ES-I3 (cell line): ENCODE data around the gene ITCH.
"Not testable (repeated sequence)": the region's sequence is repeated elsewhere in the genome, so short reads cannot be mapped to it uniquely, and the experiment has no call there.

Source experiments
- H3K36me3 ChIP-seq: 2 replicates; pipeline ENCODE4 v1.6.1; 2013; ENCODE audit warnings: mild to moderate bottlenecking, low read length, control low read depth, moderate library complexity; ENCODE audit not compliant: insufficient read depth
- H3K4me1 ChIP-seq: 2 replicates; pipeline ENCODE4 v1.6.1; 2013; ENCODE audit warnings: mild to moderate bottlenecking, control low read depth, low read length; ENCODE audit not compliant: insufficient read depth
- H3K9ac ChIP-seq: 2 replicates; pipeline ENCODE4 v1.6.1; 2013; ENCODE audit warnings: low read depth, mild to moderate bottlenecking, low read length, moderate library complexity
- H3K9me3 ChIP-seq: 2 replicates; pipeline ENCODE4 v1.6.1; 2013; ENCODE audit warnings: mild to moderate bottlenecking, low read length, moderate library complexity; ENCODE audit not compliant: control insufficient read depth, insufficient read depth

ITCH gene

DNA sequence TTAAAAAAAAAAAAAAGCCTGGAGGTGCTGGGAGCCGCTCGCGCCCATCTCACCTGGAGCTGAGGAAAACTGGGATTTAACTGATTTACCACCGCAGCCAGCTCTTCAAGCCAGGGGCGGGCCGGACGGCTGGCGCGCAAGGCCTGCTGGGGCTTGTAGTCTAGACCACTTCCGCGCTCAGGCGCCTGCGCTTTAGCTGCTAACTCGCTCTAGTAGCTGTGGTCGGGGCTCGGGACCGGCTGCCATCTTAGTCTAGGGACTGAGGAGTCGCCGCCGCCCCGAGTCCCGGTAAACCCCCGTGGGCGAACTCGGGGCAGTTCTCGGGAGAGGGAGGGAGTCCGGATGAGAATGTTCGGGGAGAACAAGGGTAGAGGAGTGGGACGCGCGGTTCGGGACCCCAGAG lies at the start of gene ITCH:
Gene ITCH, plus strand, starts transcription at position 212 of the 403 bp plus-strand sequence. CDS start 30,539 bp downstream, outside the sequence.
- peak within 1 kb of the TSS; percentile 86 for H3K9ac ChIP-seq
- H3K36me3 ChIP-seq = no peaks in the 10 kb centered on the region
- H3K4me1 ChIP-seq = peaks cover 11% of the 10 kb centered on the region; the same call in 1 of the 2 replicates
- H3K9me3 ChIP-seq = no peaks in the 10 kb centered on the region

DNA sequence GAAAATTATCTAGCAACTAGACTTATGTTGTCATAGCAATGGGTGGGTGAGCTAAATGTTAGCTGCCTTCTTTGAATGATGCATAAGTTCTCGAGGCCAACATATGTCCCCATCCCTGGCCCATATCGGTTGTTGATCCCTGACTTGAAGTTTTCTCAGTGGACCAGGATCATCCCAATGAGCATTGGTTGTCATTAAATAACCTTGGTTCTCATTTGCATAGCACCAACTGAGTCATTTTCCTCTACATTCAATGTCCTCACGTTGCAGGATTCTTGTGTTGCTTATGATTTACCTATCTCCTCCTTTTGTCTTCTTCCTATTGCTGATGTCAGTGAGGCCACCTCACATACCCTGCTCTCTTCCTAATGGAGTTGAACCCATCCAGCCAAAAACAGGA lies 47.8 kb upstream of the ITCH start:
- Histone ChIP-seq H3K36me3 (no peaks in the 10 kb centered on the region), H3K9ac (no peak overlapping the region), H3K4me1 (peaks cover 15% of the 10 kb centered on the region)

DNA sequence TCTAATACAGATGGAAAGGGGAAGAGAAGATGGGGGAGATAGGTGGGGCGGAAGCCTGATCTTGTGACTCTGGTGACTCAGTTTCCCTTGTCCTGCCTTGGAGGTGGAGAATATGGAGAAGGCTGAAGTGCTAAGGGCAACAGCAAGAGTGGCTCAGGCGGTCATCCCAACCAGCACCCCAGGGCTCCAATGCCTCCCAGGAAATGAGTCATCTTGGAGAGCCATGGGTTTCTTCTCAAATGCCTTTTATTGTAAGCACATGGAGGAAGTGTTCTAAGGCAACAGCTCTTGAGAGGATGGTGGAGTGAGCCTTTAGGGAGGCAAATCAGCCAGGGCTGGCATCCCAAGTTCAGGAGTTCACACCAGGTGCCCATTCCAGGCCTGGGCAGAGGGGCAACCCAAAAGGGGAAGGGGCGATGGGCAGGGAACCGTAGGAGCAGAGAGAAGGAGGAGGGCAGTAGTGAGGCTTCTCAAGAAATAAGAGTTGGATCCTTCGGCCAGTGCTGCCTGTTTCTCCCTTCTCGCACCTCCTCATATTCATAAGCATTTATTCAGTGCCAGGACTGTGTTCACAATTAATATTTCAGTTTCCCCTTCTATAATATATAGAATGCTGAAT lies 46.8 kb upstream of the ITCH start:
- no peaks in the 10 kb centered on the region for H3K36me3 ChIP-seq
- H3K9ac ChIP-seq = no peak overlapping the region
- H3K4me1 ChIP-seq = peaks cover 15% of the 10 kb centered on the region
- no peaks in the 10 kb centered on the region for H3K9me3 ChIP-seq

More for the DNA sequence above, 47.8 kb upstream of the ITCH start:
- no peaks in the 10 kb centered on the region for H3K9me3 ChIP-seq

DNA sequence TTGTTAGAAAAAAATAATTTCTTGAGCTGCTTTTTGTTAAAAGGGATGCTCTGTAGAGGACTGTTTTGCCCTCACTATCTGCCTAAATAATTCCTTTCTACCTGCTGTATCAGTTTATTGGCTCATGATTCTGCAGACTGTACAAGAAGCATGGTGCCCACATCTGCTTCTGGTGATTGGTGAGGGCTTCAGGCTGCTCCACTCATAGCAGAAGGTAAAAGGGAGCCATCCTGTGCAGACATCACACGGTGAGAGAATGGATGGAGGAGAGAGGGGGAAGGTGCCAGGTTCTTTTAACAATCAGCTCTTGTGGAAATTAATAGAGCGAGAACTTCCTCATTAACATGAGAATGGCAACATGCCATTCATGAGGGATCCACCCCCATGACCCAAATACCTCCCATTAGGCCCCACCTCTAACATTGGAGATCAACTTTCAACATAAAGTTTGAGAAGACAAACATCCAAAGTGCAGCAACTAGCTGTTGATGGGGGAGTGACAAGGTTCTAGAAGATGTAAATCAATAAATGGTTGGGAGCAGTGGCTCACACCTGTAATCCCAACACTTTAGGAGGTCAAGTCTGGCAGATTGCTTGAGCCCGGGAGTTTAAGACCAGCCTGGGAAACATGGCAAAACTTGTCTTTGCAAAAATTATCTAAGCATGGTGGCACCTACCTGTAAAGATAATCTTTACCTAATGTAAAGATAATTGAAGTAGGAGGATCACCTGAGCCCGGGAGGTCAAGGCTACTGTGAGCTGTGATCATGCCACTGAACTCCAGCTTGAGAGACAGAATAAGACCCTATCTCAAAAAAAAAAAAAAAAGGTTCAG lies 44.2 kb upstream of the ITCH start:
- Histone ChIP-seq H3K36me3 (no peaks in the 10 kb centered on the region), H3K9ac (no peak overlapping the region; the same call in 1 of the 2 replicates), H3K9me3 (no peaks in the 10 kb centered on the region), H3K4me1 (peaks cover 28% of the 10 kb centered on the region)

DNA sequence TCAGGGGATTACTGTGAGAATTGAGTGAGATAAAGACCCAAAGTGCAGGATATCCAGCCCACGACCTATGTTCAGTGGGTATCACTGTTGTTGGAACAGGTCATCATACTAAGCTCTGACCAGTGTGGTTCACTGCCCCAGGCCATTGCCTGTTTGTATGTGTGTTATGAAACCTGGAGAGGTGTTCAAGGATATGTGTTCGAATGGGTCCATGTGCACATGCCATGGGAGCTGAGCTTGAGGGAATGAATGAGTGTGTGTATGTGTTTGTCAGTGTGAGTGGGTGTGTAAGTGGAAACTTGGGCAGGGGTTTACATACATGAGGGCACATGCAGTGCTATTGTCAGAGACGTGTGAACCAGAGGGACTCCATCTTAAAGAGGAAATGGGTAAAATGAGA lies 42.2 kb upstream of the ITCH start:
- Histone ChIP-seq H3K9ac (no peak overlapping the region), H3K36me3 (no peaks in the 10 kb centered on the region), H3K4me1 (peaks cover 33% of the 10 kb centered on the region), H3K9me3 (no peaks in the 10 kb centered on the region)

DNA sequence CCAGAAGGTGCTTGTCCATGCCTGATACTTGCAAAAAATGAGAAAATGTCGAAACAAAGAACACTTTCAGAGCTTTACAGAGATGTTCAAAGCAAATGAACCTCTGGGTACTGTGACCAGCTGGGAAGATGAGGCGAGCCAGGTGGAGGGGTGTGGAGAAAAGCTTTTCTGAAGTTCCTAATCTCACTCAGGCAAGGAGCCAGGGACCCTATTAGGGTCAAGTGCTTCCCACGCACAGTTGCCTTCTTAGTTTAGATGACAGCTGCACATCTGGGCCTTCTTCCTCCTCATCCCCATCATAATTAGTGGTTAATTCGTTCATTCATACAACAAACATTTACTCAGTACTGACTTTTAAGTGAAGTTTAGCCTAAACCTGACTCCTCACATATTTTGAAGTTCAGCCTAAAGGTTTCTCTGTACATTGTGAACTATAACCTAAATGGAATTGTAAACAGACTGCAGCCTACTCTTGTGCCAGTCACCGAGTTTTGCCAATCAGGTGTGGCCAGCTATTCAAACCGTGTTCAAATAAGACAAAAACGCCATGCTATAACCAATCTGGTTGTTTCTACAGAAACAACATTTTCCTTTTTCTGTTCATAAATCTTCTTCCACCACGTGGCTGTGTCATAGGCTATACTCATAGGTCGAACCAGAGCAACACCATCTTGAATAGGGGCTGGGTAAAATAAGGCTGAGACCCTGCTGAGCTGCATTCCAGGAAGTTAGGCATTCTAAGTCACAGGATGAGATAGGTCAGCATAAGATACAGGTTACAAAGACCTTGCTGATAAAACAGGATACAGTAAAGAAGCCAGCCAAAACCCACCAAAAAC lies 40.6 kb upstream of the ITCH start:
- H3K36me3 ChIP-seq = no peaks in the 10 kb centered on the region
- H3K9ac ChIP-seq = no peak overlapping the region
- H3K9me3 ChIP-seq = no peaks in the 10 kb centered on the region
- peaks cover 33% of the 10 kb centered on the region for H3K4me1 ChIP-seq

DNA sequence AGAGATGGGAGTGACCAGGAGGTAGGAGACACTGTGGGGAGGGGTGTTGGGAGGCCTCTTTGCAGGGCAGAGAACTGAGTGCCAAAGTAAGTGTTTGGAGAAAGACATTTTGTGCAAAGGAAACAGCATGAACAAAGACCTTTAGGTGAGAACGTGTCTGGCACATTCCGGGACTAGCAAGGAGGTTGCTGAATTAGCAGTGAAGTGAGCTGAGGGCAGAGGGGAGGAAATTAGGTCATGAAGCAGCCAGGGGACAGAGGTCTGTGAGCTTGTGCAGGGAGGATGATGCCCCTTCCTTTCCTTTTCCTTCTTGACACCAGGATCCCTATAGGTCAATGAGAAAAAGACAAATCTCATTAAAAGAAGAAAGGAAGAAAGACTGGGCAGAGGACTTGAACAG lies 38.5 kb upstream of the ITCH start:
- Histone ChIP-seq H3K36me3 (no peaks in the 10 kb centered on the region), H3K9ac (no peak overlapping the region), H3K9me3 (no peaks in the 10 kb centered on the region), H3K4me1 (peaks cover 23% of the 10 kb centered on the region; the same call in 1 of the 2 replicates)

DNA sequence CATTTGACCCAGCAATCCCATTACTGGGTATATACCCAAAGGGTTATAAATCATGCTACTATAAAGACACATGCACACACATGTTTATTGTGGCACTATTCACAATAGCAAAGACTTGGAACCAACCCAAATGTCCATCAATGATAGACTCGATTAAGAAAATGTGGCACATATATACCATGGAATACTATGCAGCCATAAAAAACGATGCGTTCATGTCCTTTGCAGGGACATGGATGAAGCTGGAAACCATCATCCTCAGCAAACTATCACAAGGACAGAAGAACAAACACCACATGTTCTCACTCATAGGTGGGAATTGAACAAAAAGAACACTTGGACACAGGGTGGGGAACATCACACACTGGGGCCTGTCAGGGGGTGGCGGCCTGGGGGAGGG lies 34.9 kb upstream of the ITCH start:
- H3K4me1 ChIP-seq, H3K36me3 ChIP-seq, H3K9ac ChIP-seq, H3K9me3 ChIP-seq: not testable (repeated sequence)

DNA sequence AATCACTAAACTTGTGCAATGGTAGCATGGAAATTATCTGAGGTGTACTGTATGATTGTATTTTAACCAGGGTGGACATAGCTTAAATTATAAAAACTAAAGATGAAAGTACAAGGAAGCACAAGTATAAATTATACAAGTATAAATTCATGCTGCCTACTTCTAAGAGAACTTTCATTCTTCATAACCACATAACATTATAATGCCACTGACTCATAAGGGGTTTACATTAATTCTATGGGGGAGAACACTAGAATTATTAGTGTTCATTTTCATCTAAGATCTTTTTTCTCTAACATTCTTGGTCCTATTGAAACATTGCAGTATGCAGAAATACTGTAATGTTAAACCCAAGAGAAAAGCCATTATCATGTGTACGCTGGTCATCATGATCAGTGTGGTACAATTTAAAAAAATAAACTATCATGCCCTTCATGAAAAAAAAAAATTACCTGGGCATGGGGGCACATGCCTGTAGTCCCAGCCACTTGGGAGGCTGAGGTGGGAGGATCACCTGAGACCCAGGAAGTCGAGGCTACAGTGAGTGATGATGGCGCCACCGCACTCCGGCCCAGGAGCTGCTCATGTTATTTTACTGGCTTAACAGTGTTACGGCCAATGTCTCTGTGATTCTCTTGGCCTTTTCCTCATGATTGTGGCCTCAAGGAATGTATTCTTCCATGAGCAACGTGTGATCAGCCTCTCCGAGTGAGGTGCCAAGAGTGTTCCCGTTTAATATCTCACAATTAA lies 34.0 kb upstream of the ITCH start:
- no peaks in the 10 kb centered on the region for H3K9me3 ChIP-seq
- peaks cover 5% of the 10 kb centered on the region; the same call in 1 of the 2 replicates for H3K4me1 ChIP-seq
- H3K36me3 ChIP-seq = no peaks in the 10 kb centered on the region
- H3K9ac ChIP-seq = no peak overlapping the region

DNA sequence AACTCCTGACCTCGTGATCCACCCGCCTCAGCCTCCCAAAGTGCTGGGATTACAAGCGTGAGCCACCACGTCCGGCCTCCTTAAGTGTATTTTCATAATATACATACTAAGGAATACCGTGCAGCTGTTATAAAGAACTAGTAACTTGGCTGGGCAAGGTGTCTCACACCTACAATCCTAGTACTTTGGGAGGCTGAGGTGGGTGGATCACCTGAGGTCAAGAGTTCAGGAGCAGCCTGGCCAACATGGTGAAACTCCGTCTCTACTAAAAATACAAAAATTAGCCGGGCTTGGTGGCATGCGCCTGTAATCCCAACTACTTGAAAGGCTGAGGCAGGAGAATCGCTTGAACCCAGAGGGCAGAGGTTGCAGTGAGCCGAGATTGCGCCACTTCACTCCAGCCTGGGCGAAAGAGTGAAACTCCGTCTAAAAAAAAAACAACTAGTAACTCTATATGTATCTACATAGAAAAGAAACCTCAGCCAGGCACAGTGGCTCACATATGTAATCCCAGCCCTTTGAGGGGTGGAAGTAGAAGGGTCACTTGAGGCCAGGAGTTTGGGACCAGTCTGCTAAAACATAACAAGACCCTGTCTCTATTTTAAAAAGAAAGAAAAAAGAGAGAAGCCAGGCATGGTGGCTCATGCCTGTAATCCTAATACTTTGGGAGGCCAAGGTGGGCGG lies 32.1 kb upstream of the ITCH start:
- not testable (repeated sequence) for H3K9ac ChIP-seq, H3K4me1 ChIP-seq, H3K36me3 ChIP-seq, H3K9me3 ChIP-seq

DNA sequence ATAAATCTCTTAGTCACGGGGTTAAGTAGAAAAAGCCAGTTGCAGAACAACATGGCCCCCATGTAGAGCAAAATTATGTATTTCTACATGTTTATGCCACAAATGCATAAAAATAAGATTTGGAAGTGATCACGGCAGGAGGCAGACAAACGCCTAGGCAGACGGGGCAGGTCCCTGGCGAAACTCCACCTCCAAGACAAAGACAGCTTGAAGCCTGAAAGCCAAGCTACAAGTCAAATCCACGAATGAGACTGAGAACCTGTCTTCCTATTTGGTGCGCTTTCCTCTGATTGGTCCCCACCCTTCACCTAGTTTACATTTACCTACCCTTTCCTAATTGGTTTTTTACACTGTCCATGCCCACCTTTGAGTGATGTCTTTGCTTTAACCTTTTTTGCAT lies 31.2 kb upstream of the ITCH start:
- Histone ChIP-seq H3K9me3 (no peaks in the 10 kb centered on the region), H3K36me3 (no peaks in the 10 kb centered on the region), H3K4me1 (no peaks in the 10 kb centered on the region), H3K9ac (no peak overlapping the region)

DNA sequence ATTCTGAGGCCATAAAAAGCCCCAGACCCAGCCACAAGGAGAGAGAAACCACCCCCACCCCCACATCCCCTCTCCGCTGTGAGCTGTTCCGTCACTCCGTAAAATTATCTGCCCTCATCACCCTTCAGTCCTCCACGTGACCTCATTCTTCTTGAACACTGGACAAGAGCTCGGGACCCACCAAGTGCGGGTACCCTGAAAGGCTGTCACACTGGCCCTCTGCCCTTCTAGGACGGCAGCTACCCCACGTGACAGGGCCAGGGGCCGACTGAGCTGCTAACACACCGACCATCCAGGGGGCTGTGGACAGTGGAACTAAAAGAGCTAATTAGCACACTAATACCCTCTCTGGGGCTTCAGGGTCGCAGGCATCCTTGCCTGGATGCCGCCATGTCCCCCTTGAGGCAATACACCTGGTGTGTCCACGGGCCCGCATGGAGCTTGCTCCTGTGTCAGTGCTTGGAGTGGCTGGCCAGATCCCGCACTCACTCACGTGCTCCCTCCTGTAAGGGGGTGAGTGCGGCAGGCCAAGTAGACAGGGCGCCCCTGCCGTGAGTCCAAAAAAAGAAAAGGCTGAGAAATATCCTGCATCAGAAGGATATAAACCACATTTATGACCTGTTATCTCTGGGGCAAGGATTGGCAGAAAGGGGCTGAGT lies 30.7 kb upstream of the ITCH start:
- no peaks in the 10 kb centered on the region for H3K4me1 ChIP-seq

DNA sequence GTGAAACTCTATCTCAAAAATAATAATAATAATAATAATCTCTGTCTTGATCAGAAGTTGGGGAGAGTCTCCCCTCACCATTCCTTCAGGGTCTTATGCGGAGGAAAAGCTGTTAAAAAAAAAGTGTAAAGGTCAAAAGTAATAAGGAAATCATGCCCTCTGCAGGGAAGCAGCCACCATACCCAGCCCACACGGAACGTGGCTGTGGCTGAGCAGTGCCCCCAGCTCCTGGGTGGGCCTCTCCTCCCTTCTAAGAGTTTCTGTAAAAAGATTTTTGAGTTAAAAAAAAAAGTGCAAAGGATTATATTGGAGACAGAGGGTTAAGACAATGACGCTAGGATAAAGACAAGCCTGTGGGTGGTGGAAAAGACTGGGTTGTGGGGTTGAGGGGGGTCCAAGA lies 29.3 kb upstream of the ITCH start:
- H3K9ac ChIP-seq = no peak overlapping the region
- H3K36me3 ChIP-seq = no peaks in the 10 kb centered on the region
- H3K4me1 ChIP-seq = no peaks in the 10 kb centered on the region
- no peaks in the 10 kb centered on the region for H3K9me3 ChIP-seq

More for the DNA sequence above, 30.7 kb upstream of the ITCH start:
- Histone ChIP-seq H3K9ac (no peak overlapping the region), H3K36me3 (no peaks in the 10 kb centered on the region), H3K9me3 (no peaks in the 10 kb centered on the region)
